ENCODE data around the gene POLR2J. TPM values are rescaled to one million over a fixed set of nuclear protein-coding genes. Genes with fewer than 3 reads are reported as not detected.
A peak's percentile ranks its signal among the peaks of the same experiment; 100 is the strongest.

POLR2J gene
- total and polyA plus RNA-seq, 10 of the 15 experiments (the other 5 are each of a cell fraction or from before 2014, with no cell fraction given), result 16.4 to 119 (median 77.4) TPM

DNA sequence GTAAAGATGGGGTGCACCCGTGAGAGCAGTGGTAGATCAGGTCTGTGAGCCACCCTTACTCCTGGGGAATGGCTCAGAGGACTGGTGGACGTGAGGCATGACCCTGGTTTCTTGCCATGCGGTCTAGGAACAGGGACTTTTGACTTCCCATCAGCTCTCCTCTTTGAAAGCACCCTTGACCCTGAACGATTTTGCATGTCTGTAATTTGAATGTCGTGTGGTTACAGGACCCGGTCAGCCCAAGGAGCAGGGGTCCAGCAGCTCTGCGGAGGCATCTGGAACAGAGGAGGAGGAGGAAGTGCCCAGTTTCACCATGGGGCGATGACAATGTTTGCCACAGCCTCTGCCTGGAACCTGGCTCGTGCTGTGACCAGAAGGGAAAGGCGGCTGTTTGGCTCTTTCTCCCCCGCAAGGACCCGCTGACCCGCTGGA, 53.9 kb downstream of the POLR2J start (continued):
- TF ChIP-seq MAX (IDR thresholded peaks at IDR 0.05; ENCODE audit: low read depth, low read length) (0 out of 2 replicates have a peak, but pooled peaks have one; percentile 10), POLR2AphosphoS2 (IDR thresholded peaks at IDR 0.05; ENCODE audit: low read depth, low read length) (no peak), SIN3A (IDR thresholded peaks at IDR 0.05; ENCODE audit: low read depth, low read length) (no peak), BMI1 (IDR thresholded peaks at IDR 0.05; ENCODE audit: borderline replicate concordance) (no peak), CHD2 (IDR thresholded peaks at IDR 0.05; ENCODE audit: borderline replicate concordance, low read depth, low read length) (no peak; the same call in 1 of the 2 replicates), BHLHE40 (IDR thresholded peaks at IDR 0.05; ENCODE audit: borderline replicate concordance in 1 of 2, low read depth in 2 of 2, low read length in 1 of 2) (peak; percentile 48 to 63; a peak in 2 of 4 replicates), RCOR1 (conservative IDR thresholded peaks at IDR 0.05; ENCODE audit: low read depth, low read length) (no peak), POLR2A (IDR thresholded peaks at IDR 0.05; ENCODE audit: low read depth, low read length) (peak; percentile 61; the same call in 1 of the 2 replicates), EGR1 (IDR thresholded peaks at IDR 0.05; ENCODE audit: borderline replicate concordance in 1 of 2, low read depth in 2 of 2, low read length in 2 of 2) (peak in 1 of 2 experiments; percentile 57; a peak in 1 of 3 replicates), IKZF2 (IDR thresholded peaks at IDR 0.05) (peak; percentile 60 to 71; a peak in 3 of 4 replicates), DPF2 (IDR thresholded peaks at IDR 0.05) (peak; percentile 24), CUX1 (IDR thresholded peaks at IDR 0.05; ENCODE audit: insufficient replicate concordance, low read depth, low read length) (peak; percentile 14), GATAD2B (conservative IDR thresholded peaks at IDR 0.05; ENCODE audit: low read depth) (peak; percentile 59), RUNX3 (IDR thresholded peaks at IDR 0.05; ENCODE audit: low read length) (no peak), ATF7 (IDR thresholded peaks at IDR 0.05; ENCODE audit: low read depth) (peak; percentile 40; the same call in 1 of the 2 replicates), CBFB (IDR thresholded peaks at IDR 0.05; ENCODE audit: low read depth) (peak; percentile 72), CBX3 (IDR thresholded peaks at IDR 0.05; ENCODE audit: borderline replicate concordance, low read depth) (no peak), STAT1 (conservative IDR thresholded peaks at IDR 0.05) (no peak), LARP7 (IDR thresholded peaks at IDR 0.05) (no peak), TARDBP (IDR thresholded peaks at IDR 0.05; ENCODE audit: borderline replicate concordance) (no peak), FOS (IDR thresholded peaks at IDR 0.05; ENCODE audit: borderline replicate concordance, extremely low read depth, insufficient read length) (no peak), MEF2B (IDR thresholded peaks at IDR 0.05; ENCODE audit: partially characterized antibody, poor library complexity, severe bottlenecking) (peak; percentile 80)
- TF ChIP-seq, protein P1, sequence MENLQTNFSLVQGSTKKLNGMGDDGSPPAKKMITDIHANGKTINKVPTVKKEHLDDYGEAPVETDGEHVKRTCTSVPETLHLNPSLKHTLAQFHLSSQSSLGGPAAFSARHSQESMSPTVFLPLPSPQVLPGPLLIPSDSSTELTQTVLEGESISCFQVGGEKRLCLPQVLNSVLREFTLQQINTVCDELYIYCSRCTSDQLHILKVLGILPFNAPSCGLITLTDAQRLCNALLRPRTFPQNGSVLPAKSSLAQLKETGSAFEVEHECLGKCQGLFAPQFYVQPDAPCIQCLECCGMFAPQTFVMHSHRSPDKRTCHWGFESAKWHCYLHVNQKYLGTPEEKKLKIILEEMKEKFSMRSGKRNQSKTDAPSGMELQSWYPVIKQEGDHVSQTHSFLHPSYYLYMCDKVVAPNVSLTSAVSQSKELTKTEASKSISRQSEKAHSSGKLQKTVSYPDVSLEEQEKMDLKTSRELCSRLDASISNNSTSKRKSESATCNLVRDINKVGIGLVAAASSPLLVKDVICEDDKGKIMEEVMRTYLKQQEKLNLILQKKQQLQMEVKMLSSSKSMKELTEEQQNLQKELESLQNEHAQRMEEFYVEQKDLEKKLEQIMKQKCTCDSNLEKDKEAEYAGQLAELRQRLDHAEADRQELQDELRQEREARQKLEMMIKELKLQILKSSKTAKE (IDR thresholded peaks at IDR 0.05; ENCODE audit: low read depth, poor library complexity, severe bottlenecking), result peak; percentile 89
